ENCODE results near the gene THAP7.

THAP7 gene

DNA sequence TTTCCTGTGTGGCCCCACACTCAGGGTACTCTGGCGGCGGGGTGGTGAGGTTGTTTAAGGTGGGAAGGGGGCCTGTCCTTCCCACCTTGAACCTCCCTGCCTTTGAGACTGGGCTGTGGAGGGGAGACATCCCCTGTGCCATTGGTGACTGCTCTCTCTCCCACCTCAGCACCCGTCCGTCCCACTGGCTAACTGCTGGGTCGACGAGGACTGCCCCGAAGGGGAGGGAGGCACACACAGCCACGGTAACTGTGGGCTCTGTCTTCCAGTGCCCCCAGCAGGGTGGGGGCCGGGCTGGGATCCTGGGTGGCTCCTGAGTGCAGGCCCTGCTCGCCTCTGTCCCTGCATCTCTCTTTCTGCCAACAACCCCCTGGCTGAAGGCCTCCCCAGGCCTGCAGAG lies 20.6 kb upstream of the THAP7 start:
- H3K27ac ChIP-seq = no peak overlapping the region
- no peak for TF ChIP-seq ZFX (IDR thresholded peaks at IDR 0.05; ENCODE audit: borderline replicate concordance)
- TF ChIP-seq, protein P1, sequence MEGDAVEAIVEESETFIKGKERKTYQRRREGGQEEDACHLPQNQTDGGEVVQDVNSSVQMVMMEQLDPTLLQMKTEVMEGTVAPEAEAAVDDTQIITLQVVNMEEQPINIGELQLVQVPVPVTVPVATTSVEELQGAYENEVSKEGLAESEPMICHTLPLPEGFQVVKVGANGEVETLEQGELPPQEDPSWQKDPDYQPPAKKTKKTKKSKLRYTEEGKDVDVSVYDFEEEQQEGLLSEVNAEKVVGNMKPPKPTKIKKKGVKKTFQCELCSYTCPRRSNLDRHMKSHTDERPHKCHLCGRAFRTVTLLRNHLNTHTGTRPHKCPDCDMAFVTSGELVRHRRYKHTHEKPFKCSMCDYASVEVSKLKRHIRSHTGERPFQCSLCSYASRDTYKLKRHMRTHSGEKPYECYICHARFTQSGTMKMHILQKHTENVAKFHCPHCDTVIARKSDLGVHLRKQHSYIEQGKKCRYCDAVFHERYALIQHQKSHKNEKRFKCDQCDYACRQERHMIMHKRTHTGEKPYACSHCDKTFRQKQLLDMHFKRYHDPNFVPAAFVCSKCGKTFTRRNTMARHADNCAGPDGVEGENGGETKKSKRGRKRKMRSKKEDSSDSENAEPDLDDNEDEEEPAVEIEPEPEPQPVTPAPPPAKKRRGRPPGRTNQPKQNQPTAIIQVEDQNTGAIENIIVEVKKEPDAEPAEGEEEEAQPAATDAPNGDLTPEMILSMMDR (IDR thresholded peaks at IDR 0.05) = no peak

DNA sequence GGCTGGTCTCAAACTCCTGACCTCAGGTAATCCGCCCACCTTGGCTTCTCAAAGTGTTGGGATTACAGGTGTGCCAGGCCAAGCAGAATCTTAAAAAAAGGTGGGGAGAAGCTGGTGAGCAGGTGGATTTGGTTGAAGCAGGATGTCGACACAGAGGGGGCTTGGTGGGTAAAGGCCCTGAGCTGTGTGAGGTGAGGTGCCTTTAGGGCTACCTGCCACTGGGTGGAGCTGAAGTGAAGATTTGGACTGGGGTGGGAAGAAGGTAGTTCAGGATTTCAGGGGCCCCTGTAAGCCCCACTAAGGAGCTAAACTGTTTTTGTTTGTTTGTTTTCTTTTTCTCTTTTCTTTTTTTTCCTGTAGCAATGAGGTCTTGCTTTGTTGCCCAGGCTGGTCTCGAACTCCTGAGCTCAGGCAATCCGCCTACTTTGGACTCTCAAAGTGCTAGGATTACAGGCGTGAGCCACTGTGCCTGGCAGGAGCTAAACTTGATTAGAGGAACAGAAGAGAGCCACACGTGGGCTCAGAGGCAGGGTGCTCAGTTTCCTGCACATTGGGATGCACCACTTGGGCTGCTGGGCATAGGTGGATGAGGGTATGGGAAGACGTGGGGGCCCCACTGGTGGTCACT lies 19.0 kb upstream of the THAP7 start:
- H3K27ac ChIP-seq = no peak overlapping the region
- TF ChIP-seq, protein P1 (IDR thresholded peaks at IDR 0.05) = peak; percentile 52
- TF ChIP-seq ZFX (IDR thresholded peaks at IDR 0.05; ENCODE audit: borderline replicate concordance) = no peak

DNA sequence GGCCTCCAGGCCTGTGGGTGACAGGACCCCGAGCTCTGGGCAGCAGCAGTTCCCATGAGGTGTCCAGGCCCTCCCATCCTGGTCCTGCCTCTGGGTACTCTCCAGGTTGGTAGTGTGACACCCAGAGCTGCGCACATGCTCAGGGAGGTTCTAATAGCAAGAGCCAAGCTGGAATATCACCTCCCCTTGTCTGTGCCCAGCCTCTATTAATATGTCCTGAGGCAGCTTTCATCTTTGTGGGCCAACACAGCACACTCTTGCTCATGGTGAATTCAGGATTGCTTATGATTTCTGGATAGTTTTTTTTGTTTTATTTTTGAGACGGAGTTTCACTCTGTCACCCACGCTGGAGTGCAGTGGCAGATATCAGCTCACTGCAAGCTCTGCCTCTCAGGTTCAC lies 16.4 kb upstream of the THAP7 start:
- TF ChIP-seq, protein P1 (IDR thresholded peaks at IDR 0.05) = no peak
- no peak for TF ChIP-seq ZFX (IDR thresholded peaks at IDR 0.05; ENCODE audit: borderline replicate concordance)
- no peak overlapping the region for H3K27ac ChIP-seq

DNA sequence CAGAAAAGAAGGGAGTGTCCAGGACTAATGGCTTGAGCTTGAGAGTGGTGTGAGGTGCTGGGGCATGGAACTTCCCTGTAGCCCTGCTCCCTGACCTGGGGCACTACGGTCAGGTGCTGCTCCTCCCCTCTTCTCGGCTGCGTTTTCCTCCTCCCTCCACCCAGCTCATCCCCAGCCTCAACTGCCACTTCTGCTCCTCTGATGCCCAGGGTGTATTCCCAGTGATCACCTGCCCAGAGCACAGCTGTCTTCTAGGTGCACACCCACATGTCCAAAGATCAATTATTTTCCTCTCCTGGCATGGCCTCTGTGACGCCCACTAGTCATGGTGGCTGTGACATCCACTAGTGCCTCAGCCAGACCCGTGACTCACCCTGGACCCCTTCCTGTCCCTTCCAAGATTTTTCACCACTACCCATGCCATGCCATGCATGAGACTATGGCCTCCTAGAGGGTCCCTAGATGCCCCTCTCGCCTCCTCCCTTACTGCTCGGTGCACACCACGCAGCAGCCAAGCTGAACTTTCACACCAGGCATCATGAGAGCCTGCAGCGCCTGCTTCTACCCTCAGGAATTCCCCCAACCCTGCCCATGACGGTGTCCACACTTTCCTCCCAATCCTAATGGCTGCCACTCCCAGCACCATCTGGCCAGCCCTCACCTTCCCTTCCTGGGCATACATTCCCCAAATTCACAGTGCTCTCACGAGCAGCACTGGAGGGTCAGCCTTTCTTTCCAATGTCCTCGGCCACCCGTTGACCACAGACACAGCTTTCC lies 14.9 kb upstream of the THAP7 start:
- TF ChIP-seq ZFX (IDR thresholded peaks at IDR 0.05; ENCODE audit: borderline replicate concordance) = no peak
- TF ChIP-seq, protein P1 (IDR thresholded peaks at IDR 0.05) = no peak
- H3K27ac ChIP-seq = no peak overlapping the region

DNA sequence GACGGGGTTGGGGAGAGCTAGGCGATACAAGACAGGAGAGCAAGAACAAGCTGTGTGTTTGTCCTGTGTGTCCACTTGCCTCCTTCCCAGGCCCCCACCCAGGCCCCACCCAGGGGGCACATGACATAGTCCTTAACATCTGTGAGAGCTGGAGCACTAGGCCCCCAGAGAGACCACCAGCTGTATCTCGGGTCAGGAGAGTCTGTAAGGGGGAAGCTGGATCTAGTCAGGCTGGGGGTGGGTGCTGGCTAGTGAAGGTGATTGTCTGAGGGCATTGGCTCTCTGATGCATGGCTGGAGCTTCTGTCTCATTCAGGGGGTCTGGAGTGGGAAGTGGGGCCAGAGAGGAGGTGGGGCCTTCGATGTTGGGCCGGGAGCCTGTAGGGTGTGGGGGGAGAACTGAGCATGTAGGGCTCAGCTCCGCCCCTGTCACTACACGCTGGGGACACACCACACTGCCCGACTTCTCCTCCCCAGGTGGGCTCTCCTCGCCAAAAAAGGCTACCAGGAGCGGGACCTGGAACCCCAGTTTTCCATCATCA lies 13.6 kb upstream of the THAP7 start:
- H3K27ac ChIP-seq = peak overlapping the region; percentile 91
- TF ChIP-seq, protein P1 (IDR thresholded peaks at IDR 0.05) = no peak
- no peak for TF ChIP-seq ZFX (IDR thresholded peaks at IDR 0.05; ENCODE audit: borderline replicate concordance)

DNA sequence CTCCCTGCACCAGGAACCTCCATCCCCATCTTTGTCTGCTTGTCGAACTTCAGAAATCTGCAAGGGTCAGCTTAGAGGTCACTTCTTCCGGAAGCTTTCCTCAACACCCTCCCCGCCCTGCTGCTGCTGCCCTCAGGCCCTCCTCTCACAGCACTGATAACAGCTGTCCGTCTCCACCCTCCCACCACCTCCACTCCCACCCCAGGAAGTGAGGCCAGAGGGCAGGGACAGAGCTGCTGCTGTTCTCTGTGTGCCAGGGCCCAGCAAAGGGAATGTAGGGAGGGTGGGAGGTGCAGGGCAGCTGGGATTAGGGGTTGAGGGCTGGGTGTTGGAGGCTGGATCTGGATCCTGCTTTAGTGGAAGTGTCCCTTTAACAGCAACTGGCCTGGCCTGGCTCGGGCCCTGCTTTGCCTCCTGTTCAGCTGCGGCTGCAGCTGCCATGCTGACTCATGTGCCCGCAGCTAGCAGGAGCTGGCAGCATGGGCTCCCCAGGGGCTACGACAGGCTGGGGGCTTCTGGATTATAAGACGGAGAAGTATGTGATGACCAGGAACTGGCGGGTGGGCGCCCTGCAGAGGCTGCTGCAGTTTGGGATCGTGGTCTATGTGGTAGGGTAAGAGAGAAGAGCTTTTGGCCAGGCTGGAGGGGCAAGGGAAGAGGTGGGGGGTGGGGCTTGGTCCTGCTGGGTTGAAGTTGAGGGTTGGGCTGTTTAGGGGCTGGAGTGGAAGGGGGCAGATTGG lies 13.0 kb upstream of the THAP7 start, which contains the start of gene P2RX6:
Gene P2RX6, plus strand, starts transcription at position 440 of the 740 bp plus-strand sequence. Its CDS starts 10 bp downstream, at position 450.
- TF ChIP-seq ZFX (IDR thresholded peaks at IDR 0.05; ENCODE audit: borderline replicate concordance) = no peak
- TF ChIP-seq, protein P1 (IDR thresholded peaks at IDR 0.05) = no peak
- H3K27ac ChIP-seq = peak within 1 kb of the TSS; percentile 91
